PC-9 (cell line): ENCODE measurements around the gene TSC22D2.

Experiments
- CTCF ChIP-seq: fragments of 200-600 bp; sonication (generic); conservative IDR thresholded peaks from 2 replicates; pipeline ENCODE4 v1.6.1; 2017; ENCODE audit warnings: mixed run types, antibody characterized with exemption, mild to moderate bottlenecking, moderate library complexity
- EZH2 ChIP-seq: fragments of 200-600 bp; sonication (generic); IDR thresholded peaks from 2 replicates; pipeline ENCODE4 v1.8.0; 2017; ENCODE audit warnings: antibody characterized with exemption, low read depth

DNA sequence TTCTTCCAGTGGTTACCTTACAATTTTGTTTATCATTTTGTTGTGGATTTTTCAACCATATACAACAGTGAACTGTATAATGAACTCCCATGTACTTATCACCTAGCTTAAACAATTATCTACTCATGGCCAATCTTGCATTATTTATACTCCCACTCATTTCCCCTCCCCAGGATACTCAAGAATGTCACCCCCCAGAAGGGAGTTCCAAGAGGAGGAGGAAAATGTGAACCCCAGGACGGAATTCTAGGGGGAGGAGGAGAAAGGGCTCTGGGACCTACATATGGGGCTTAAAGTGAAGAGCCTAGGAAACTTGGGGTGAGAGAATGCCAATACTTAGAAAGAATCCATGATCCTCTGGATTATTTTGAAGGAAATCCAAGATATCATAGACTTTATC, 59.3 kb downstream of the TSC22D2 start:
- TF ChIP-seq CTCF (no peak), EZH2 (no peak)
